Lower lobe of right lung (tissue), 2 donors: ENCODE data around the gene UBAP2L. TPM values are rescaled to one million over a fixed set of nuclear protein-coding genes. Genes with fewer than 3 reads are reported as not detected.
"Not testable (repeated sequence)": the region's sequence is repeated elsewhere in the genome, so short reads cannot be mapped to it uniquely, and the experiment has no call there.

Experiments used
- ATAC-seq, 2 donors: fragments of 200-7000 bp; cut with Tn5 transposase; one replicate each; pipeline ENCODE4 v1.9.1; 2020 to 2022; ENCODE audit warnings: mild to moderate bottlenecking in 2 of 2, moderate library complexity in 2 of 2
- DNase-seq: peaks from one replicate; pipeline ENCODE4 v3.0.0-alpha.2; 2020
- H3K27ac ChIP-seq: fragments of 200-600 bp; one replicate; pipeline ENCODE4 v1.8.0; 2022
- H3K27me3 ChIP-seq: fragments of 200-600 bp; one replicate; pipeline ENCODE4 v1.8.0; 2022; ENCODE audit warnings: low read depth
- H3K36me3 ChIP-seq: fragments of 200-600 bp; one replicate; pipeline ENCODE4 v1.8.0; 2022; ENCODE audit warnings: mild to moderate bottlenecking
- H3K4me1 ChIP-seq: fragments of 200-600 bp; one replicate; pipeline ENCODE4 v1.8.0; 2022
- H3K4me3 ChIP-seq: fragments of 200-600 bp; one replicate; pipeline ENCODE4 v1.8.0; 2022; ENCODE audit warnings: mild to moderate bottlenecking
- H3K9me3 ChIP-seq: fragments of 200-600 bp; one replicate; pipeline ENCODE4 v1.8.0; 2022
- intact Hi-C: fragments of 100-400 bp; cut with DNase I; formaldehyde crosslinking; loops from one replicate; pipeline ENCODE4 v1.11.0; 2022
- total RNA-seq: library from RNA; stranded (reverse); fragmentation: NEBNext Ultra II Directional; extraction: Animal tissue kit (Norgen Biotek cat#: 25700); gene quantifications from one replicate; pipeline ENCODE4 v1.2.1, GENCODE V29; 2021
- TF ChIP-seq, protein P1 (sequence below): fragments of 200-600 bp; IDR thresholded peaks from one replicate; pipeline ENCODE4 v1.8.0; 2022; ENCODE audit warnings: antibody characterized with exemption, mild to moderate bottlenecking
- donor health status: DM: no; HTN: yes; CAD: no; lungs with severe emphysema.

The UBAP2L gene
- total RNA-seq, 1 donor from 2014 or later: 142 TPM

- H3K27me3 ChIP-seq: no peaks in the 10 kb centered on the region
- H3K4me3 ChIP-seq: no peak overlapping the region
- TF ChIP-seq, protein P1, sequence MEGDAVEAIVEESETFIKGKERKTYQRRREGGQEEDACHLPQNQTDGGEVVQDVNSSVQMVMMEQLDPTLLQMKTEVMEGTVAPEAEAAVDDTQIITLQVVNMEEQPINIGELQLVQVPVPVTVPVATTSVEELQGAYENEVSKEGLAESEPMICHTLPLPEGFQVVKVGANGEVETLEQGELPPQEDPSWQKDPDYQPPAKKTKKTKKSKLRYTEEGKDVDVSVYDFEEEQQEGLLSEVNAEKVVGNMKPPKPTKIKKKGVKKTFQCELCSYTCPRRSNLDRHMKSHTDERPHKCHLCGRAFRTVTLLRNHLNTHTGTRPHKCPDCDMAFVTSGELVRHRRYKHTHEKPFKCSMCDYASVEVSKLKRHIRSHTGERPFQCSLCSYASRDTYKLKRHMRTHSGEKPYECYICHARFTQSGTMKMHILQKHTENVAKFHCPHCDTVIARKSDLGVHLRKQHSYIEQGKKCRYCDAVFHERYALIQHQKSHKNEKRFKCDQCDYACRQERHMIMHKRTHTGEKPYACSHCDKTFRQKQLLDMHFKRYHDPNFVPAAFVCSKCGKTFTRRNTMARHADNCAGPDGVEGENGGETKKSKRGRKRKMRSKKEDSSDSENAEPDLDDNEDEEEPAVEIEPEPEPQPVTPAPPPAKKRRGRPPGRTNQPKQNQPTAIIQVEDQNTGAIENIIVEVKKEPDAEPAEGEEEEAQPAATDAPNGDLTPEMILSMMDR: no peak
- H3K27ac ChIP-seq: no peak overlapping the region
- ATAC-seq (no peak), DNase-seq (no peak)
- no peaks in the 10 kb centered on the region for H3K9me3 ChIP-seq
- H3K4me1 ChIP-seq: peaks cover 46% of the 10 kb centered on the region
- intact Hi-C loops: no loop called here
- H3K36me3 ChIP-seq: peaks cover 42% of the 10 kb centered on the region
Observed at GRCh38 chr1:154223621-154224020, 2.9 kb downstream of the UBAP2L start.

DNA sequence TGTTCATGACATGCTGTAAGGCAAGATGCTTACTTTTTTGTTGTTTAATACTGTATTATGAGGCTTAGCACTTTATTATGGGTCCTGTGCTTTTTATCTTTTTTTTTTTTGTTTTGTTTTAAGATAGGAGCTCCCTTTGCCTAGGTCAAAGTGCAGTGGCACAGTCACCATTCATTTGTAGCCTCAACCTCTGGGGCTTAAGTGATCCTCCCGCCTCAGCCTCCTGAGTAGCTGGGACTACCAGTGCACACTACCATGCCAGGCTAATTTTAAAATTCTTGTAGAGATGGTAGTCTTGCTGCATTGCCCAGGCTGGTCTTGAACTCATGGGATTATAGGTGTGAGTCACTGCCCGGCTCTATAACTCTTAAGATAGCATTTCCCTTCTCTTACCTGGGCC is 4.6 kb downstream of the UBAP2L start:
- H3K27me3 ChIP-seq: no peaks in the 10 kb centered on the region
- DNase-seq (no peak), ATAC-seq (no peak)
- H3K27ac ChIP-seq: no peak overlapping the region
- intact Hi-C loops: no loop called here
- TF ChIP-seq, protein P1: no peak
- no peaks in the 10 kb centered on the region for H3K9me3 ChIP-seq
- peaks cover 36% of the 10 kb centered on the region for H3K4me1 ChIP-seq
- peaks cover 55% of the 10 kb centered on the region for H3K36me3 ChIP-seq
- H3K4me3 ChIP-seq: no peak overlapping the region

DNA sequence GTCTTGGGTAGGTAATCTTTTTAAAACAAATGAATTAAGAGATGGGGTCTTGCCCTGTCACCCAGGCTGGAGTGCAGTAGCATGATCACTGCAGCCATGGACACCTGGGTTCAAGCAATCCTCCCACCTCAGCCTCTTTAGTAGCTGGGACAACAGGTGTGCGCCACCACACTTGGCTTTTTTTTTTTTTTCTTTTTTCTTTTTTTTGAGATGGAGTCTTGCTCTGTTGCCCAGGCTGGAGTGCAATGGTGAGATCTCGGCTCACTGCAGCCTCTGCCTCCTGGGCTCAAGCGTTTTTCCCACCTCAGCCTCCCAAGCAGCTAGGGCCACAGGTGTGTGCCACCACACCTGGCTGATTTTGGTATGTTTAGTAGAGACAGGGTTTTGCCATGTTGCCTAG is 10.4 kb downstream of the UBAP2L start:
- H3K36me3 ChIP-seq: peaks cover 98% of the 10 kb centered on the region
- intact Hi-C loops, H3K9me3 ChIP-seq, H3K4me3 ChIP-seq, H3K27ac ChIP-seq, H3K27me3 ChIP-seq, DNase-seq, H3K4me1 ChIP-seq, ATAC-seq: not testable (repeated sequence)

- H3K27me3 ChIP-seq, ATAC-seq, intact Hi-C loops, H3K9me3 ChIP-seq, H3K27ac ChIP-seq, DNase-seq, H3K4me3 ChIP-seq, H3K4me1 ChIP-seq: not testable (repeated sequence)
- peaks cover 98% of the 10 kb centered on the region for H3K36me3 ChIP-seq
Observed at GRCh38 chr1:154233127-154233526, 12.4 kb downstream of the UBAP2L start.

GRCh38 chr1:154236855-154237254 is 16.1 kb downstream of the UBAP2L start:
- peaks cover 98% of the 10 kb centered on the region for H3K36me3 ChIP-seq
- H3K4me3 ChIP-seq: no peak overlapping the region
- TF ChIP-seq, protein P1: no peak
- no peak for DNase-seq
- no peaks in the 10 kb centered on the region for H3K9me3 ChIP-seq
- H3K4me1 ChIP-seq: no peaks in the 10 kb centered on the region
- H3K27ac ChIP-seq: no peak overlapping the region
- no peaks in the 10 kb centered on the region for H3K27me3 ChIP-seq
- no peak for ATAC-seq
- intact Hi-C loops: no loop called here

GRCh38 chr1:154237435-154237834 is 16.7 kb downstream of the UBAP2L start:
- ATAC-seq: no peak
- DNase-seq: no peak
- H3K27me3 ChIP-seq: no peaks in the 10 kb centered on the region
- no peaks in the 10 kb centered on the region for H3K9me3 ChIP-seq
- no peak overlapping the region for H3K27ac ChIP-seq
- H3K4me1 ChIP-seq: no peaks in the 10 kb centered on the region
- intact Hi-C loops: no loop called here
- TF ChIP-seq, protein P1: no peak
- no peak overlapping the region for H3K4me3 ChIP-seq
- H3K36me3 ChIP-seq: peaks cover 98% of the 10 kb centered on the region

- no peaks in the 10 kb centered on the region for H3K4me1 ChIP-seq
- no peak for ATAC-seq
- no peaks in the 10 kb centered on the region for H3K27me3 ChIP-seq
- no peak overlapping the region for H3K4me3 ChIP-seq
- no peak for DNase-seq
- H3K27ac ChIP-seq: no peak overlapping the region
- TF ChIP-seq, protein P1: no peak
- intact Hi-C loops: no loop called here
- no peaks in the 10 kb centered on the region for H3K9me3 ChIP-seq
- peaks cover 98% of the 10 kb centered on the region for H3K36me3 ChIP-seq
Observed at GRCh38 chr1:154237880-154238506, 17.2 kb downstream of the UBAP2L start.
